ENCODE results near the gene SLC29A1.
"Not testable (repeated sequence)": the region's sequence is repeated elsewhere in the genome, so short reads cannot be mapped to it uniquely, and the experiment has no call there.

Gene SLC29A1

GRCh38 chr6:44185356-44185755, 38.0 kb upstream of the SLC29A1 start:
- peaks cover 9 to 13% of the 10 kb centered on the region in 2 experiments for H3K4me1 ChIP-seq (ENCODE audit: control insufficient read depth in 1 of 2, insufficient read depth in 2 of 2, low read length in 2 of 2)
- not testable (repeated sequence) for H3K27me3 ChIP-seq (ENCODE audit: insufficient read depth, low read length); H3K9me3 ChIP-seq (ENCODE audit: insufficient read depth, low read depth, low read length); H2BK5ac ChIP-seq (ENCODE audit: low read depth, low read length, poor library complexity); H3K9ac ChIP-seq (ENCODE audit: low read length); H3K27ac ChIP-seq (ENCODE audit: low read depth, low read length); H3K14ac ChIP-seq (ENCODE audit: low read length); H3K4me2 ChIP-seq (ENCODE audit: low read length); H3K18ac ChIP-seq (ENCODE audit: low read length); H3K23ac ChIP-seq (ENCODE audit: low read length); H3K4ac ChIP-seq (ENCODE audit: low read depth, low read length); H2AK5ac ChIP-seq (ENCODE audit: low read length); H4K91ac ChIP-seq (ENCODE audit: low read depth, low read length); H3K79me2 ChIP-seq (ENCODE audit: control insufficient read depth, insufficient read depth, low read length, poor library complexity); H2BK12ac ChIP-seq (ENCODE audit: low read length); H3K36me3 ChIP-seq (ENCODE audit: control insufficient read depth in 1 of 2, insufficient read depth in 2 of 2, low read length in 2 of 2); H2AFZ ChIP-seq (ENCODE audit: insufficient read depth, low read length, poor library complexity); H2BK120ac ChIP-seq (ENCODE audit: insufficient read depth, low read length, poor library complexity); H4K12ac ChIP-seq (ENCODE audit: low read depth, low read length); H3K4me3 ChIP-seq (ENCODE audit: low read depth, low read length); DNase-seq; H4K8ac ChIP-seq (ENCODE audit: low read depth, low read length)
- peaks cover 14% of the 10 kb centered on the region for H3K79me1 ChIP-seq (ENCODE audit: low read length)
- WGBS (ENCODE audit: extremely low coverage, insufficient coverage, insufficient read length), result no CpG with 5 or more reads among the region's 7 CpGs

GRCh38 chr6:44185953-44186634, 37.3 kb upstream of the SLC29A1 start:
- H3K4me1 ChIP-seq (ENCODE audit: control insufficient read depth in 1 of 2, insufficient read depth in 2 of 2, low read length in 2 of 2), result peaks cover 9 to 11% of the 10 kb centered on the region in 2 experiments
- H3K18ac ChIP-seq (ENCODE audit: low read length), result no peak overlapping the region
- H3K27me3 ChIP-seq (ENCODE audit: insufficient read depth, low read length), result no peaks in the 10 kb centered on the region
- no peak overlapping the region for H3K4me2 ChIP-seq (ENCODE audit: low read length)
- H4K12ac ChIP-seq (ENCODE audit: low read depth, low read length), result no peak overlapping the region
- peak overlapping the region; percentile 37 for H2BK12ac ChIP-seq (ENCODE audit: low read length)
- no peak overlapping the region for H3K9ac ChIP-seq (ENCODE audit: low read length)
- no peak overlapping the region for H2AK5ac ChIP-seq (ENCODE audit: low read length)
- H2AFZ ChIP-seq (ENCODE audit: insufficient read depth, low read length, poor library complexity), result no peak overlapping the region
- DNase-seq, result no peak
- H3K79me2 ChIP-seq (ENCODE audit: control insufficient read depth, insufficient read depth, low read length, poor library complexity), result no peaks in the 10 kb centered on the region
- H3K23ac ChIP-seq (ENCODE audit: low read length), result no peak overlapping the region
- H3K36me3 ChIP-seq (ENCODE audit: control insufficient read depth in 1 of 2, insufficient read depth in 2 of 2, low read length in 2 of 2), result no peaks in the 10 kb centered on the region
- WGBS (ENCODE audit: extremely low coverage, insufficient coverage, insufficient read length), result no CpG with 5 or more reads among the region's 9 CpGs
- no peak overlapping the region for H3K27ac ChIP-seq (ENCODE audit: low read depth, low read length)
- H2BK120ac ChIP-seq (ENCODE audit: insufficient read depth, low read length, poor library complexity), result no peak overlapping the region
- no peak overlapping the region for H3K4ac ChIP-seq (ENCODE audit: low read depth, low read length)
- no peak overlapping the region for H3K14ac ChIP-seq (ENCODE audit: low read length)
- no peak overlapping the region for H3K4me3 ChIP-seq (ENCODE audit: low read depth, low read length)
- H2BK5ac ChIP-seq (ENCODE audit: low read depth, low read length, poor library complexity), result no peak overlapping the region
- no peaks in the 10 kb centered on the region for H3K9me3 ChIP-seq (ENCODE audit: insufficient read depth, low read depth, low read length)
- peaks cover 7% of the 10 kb centered on the region for H3K79me1 ChIP-seq (ENCODE audit: low read length)
- no peak overlapping the region for H4K8ac ChIP-seq (ENCODE audit: low read depth, low read length)
- no peak overlapping the region for H4K91ac ChIP-seq (ENCODE audit: low read depth, low read length)

- H3K27ac ChIP-seq (ENCODE audit: low read depth, low read length), result no peak overlapping the region
- H3K79me1 ChIP-seq (ENCODE audit: low read length), result peaks cover 7% of the 10 kb centered on the region
- no peak overlapping the region for H3K9ac ChIP-seq (ENCODE audit: low read length)
- H3K23ac ChIP-seq (ENCODE audit: low read length), result no peak overlapping the region
- H2AK5ac ChIP-seq (ENCODE audit: low read length), result no peak overlapping the region
- H3K4me1 ChIP-seq (ENCODE audit: control insufficient read depth in 1 of 2, insufficient read depth in 2 of 2, low read length in 2 of 2), result peaks cover 9 to 11% of the 10 kb centered on the region in 2 experiments
- no peak overlapping the region for H3K4me3 ChIP-seq (ENCODE audit: low read depth, low read length)
- H2BK12ac ChIP-seq (ENCODE audit: low read length), result no peak overlapping the region
- DNase-seq, result no peak
- H4K12ac ChIP-seq (ENCODE audit: low read depth, low read length), result no peak overlapping the region
- no peaks in the 10 kb centered on the region for H3K79me2 ChIP-seq (ENCODE audit: control insufficient read depth, insufficient read depth, low read length, poor library complexity)
- no peaks in the 10 kb centered on the region for H3K9me3 ChIP-seq (ENCODE audit: insufficient read depth, low read depth, low read length)
- H2BK120ac ChIP-seq (ENCODE audit: insufficient read depth, low read length, poor library complexity), result no peak overlapping the region
- H3K4ac ChIP-seq (ENCODE audit: low read depth, low read length), result no peak overlapping the region
- H4K8ac ChIP-seq (ENCODE audit: low read depth, low read length), result no peak overlapping the region
- H2AFZ ChIP-seq (ENCODE audit: insufficient read depth, low read length, poor library complexity), result no peak overlapping the region
- H2BK5ac ChIP-seq (ENCODE audit: low read depth, low read length, poor library complexity), result no peak overlapping the region
- H3K18ac ChIP-seq (ENCODE audit: low read length), result no peak overlapping the region
- H3K36me3 ChIP-seq (ENCODE audit: control insufficient read depth in 1 of 2, insufficient read depth in 2 of 2, low read length in 2 of 2), result no peaks in the 10 kb centered on the region
- H3K14ac ChIP-seq (ENCODE audit: low read length), result no peak overlapping the region
- no peak overlapping the region for H4K91ac ChIP-seq (ENCODE audit: low read depth, low read length)
- H3K27me3 ChIP-seq (ENCODE audit: insufficient read depth, low read length), result no peaks in the 10 kb centered on the region
- WGBS (ENCODE audit: extremely low coverage, insufficient coverage, insufficient read length), result no CpG with 5 or more reads among the region's 7 CpGs
- H3K4me2 ChIP-seq (ENCODE audit: low read length), result no peak overlapping the region
Measured at GRCh38 chr6:44186635-44187025, 36.8 kb upstream of the SLC29A1 start.

GRCh38 chr6:44188819-44189218, 34.6 kb upstream of the SLC29A1 start:
- Histone ChIP-seq H4K12ac (ENCODE audit: low read depth, low read length) (no peak overlapping the region), H3K9me3 (ENCODE audit: insufficient read depth, low read depth, low read length) (no peaks in the 10 kb centered on the region), H3K23ac (ENCODE audit: low read length) (no peak overlapping the region), H2BK12ac (ENCODE audit: low read length) (no peak overlapping the region), H2BK120ac (ENCODE audit: insufficient read depth, low read length, poor library complexity) (no peak overlapping the region), H4K8ac (ENCODE audit: low read depth, low read length) (no peak overlapping the region), H3K79me2 (ENCODE audit: control insufficient read depth, insufficient read depth, low read length, poor library complexity) (no peaks in the 10 kb centered on the region), H2AK5ac (ENCODE audit: low read length) (no peak overlapping the region), H2AFZ (ENCODE audit: insufficient read depth, low read length, poor library complexity) (no peak overlapping the region), H3K18ac (ENCODE audit: low read length) (no peak overlapping the region), H2BK5ac (ENCODE audit: low read depth, low read length, poor library complexity) (no peak overlapping the region), H4K91ac (ENCODE audit: low read depth, low read length) (no peak overlapping the region), H3K4me2 (ENCODE audit: low read length) (no peak overlapping the region), H3K36me3 (ENCODE audit: control insufficient read depth in 1 of 2, insufficient read depth in 2 of 2, low read length in 2 of 2) (no peaks in the 10 kb centered on the region), H3K27me3 (ENCODE audit: insufficient read depth, low read length) (no peaks in the 10 kb centered on the region), H3K4me1 (ENCODE audit: control insufficient read depth in 1 of 2, insufficient read depth in 2 of 2, low read length in 2 of 2) (peaks cover 6 to 8% of the 10 kb centered on the region in 2 experiments), H3K4me3 (ENCODE audit: low read depth, low read length) (no peak overlapping the region), H3K79me1 (ENCODE audit: low read length) (peaks cover 4% of the 10 kb centered on the region), H3K14ac (ENCODE audit: low read length) (no peak overlapping the region), H3K4ac (ENCODE audit: low read depth, low read length) (no peak overlapping the region), H3K9ac (ENCODE audit: low read length) (no peak overlapping the region), H3K27ac (ENCODE audit: low read depth, low read length) (no peak overlapping the region)
- no peak for DNase-seq
- WGBS (ENCODE audit: extremely low coverage, insufficient coverage, insufficient read length), result no CpG with 5 or more reads among the region's 2 CpGs
